SK-N-SH (cell line): ENCODE data around the gene GLIS1. TPM values are rescaled to one million over a fixed set of nuclear protein-coding genes. Genes with fewer than 3 reads are reported as not detected.

ENCODE experiments used
- CTCF ChIA-PET: fragments of 300-600, 350-600 bp; formaldehyde crosslinking; extraction: SDS; loops from one replicate; lab custom pipeline; 2021; lab: Yijun Ruan, JAX
- POLR2A ChIA-PET: fragments of 350-600 bp; sonication (Branson Sonifier 250); formaldehyde crosslinking; extraction: SDS; loops from one replicate; lab custom pipeline; 2020; ENCODE audit warnings: antibody characterized with exemption, inconsistent platforms; lab: Yijun Ruan, JAX
- DNase-seq: peaks from one replicate; pipeline ENCODE4 v3.0.0; 2012
- H2AFZ ChIP-seq: fragments of 200-600 bp; sonication (generic); 2 replicates; pipeline ENCODE4 v1.8.1; 2016; ENCODE audit warnings: antibody characterized with exemption, mild to moderate bottlenecking, low read depth
- H3F3A ChIP-seq: fragments of 200-600 bp; sonication (generic); replicated peaks from 2 replicates; pipeline ENCODE3; 2016; ENCODE audit warnings: antibody characterized with exemption, mild to moderate bottlenecking; ENCODE audit not compliant: insufficient read depth
- H3K27ac ChIP-seq, 2 experiments: fragments of 200-500 bp in 1 of 2; fragments of 200-600 bp in 1 of 2; sonication (Bioruptor generic) in 1 of 2; sonication (generic), shearing (Covaris generic) in 1 of 2; 2 replicates each; pipeline versions ENCODE4 v1.5.1 to v1.6.1; 2014 to 2016; ENCODE audit warnings: low read depth in 2 of 2, inconsistent platforms in 1 of 2, low read length in 1 of 2, mild to moderate bottlenecking in 1 of 2, mixed read lengths in 1 of 2
- H3K27me3 ChIP-seq: fragments of 200-600 bp; sonication (generic), shearing (Covaris generic); 2 replicates; pipeline ENCODE4 v1.6.1; 2016; ENCODE audit warnings: mixed run types; ENCODE audit not compliant: insufficient read depth
- H3K36me3 ChIP-seq, 2 experiments: fragments of 200-500 bp in 1 of 2; fragments of 200-600 bp in 1 of 2; sonication (Bioruptor generic) in 1 of 2; sonication (generic) in 1 of 2; replicated peaks in 1 of 2; 2 replicates each; pipeline versions ENCODE3 to v1.5.1; 2014 to 2016; ENCODE audit warnings: low read length in 1 of 2, mild to moderate bottlenecking in 1 of 2; ENCODE audit not compliant: insufficient read depth in 2 of 2, control insufficient read depth in 1 of 2
- H3K4me1 ChIP-seq, 2 experiments: fragments of 200-500 bp in 1 of 2; fragments of 200-600 bp in 1 of 2; sonication (Bioruptor generic) in 1 of 2; sonication (generic), shearing (Covaris generic) in 1 of 2; 2 replicates each; pipeline versions ENCODE4 v1.5.1 to v1.6.1; 2014 to 2016; ENCODE audit warnings: low read depth in 1 of 2, low read length in 1 of 2, mixed run types in 1 of 2; ENCODE audit not compliant: insufficient read depth in 2 of 2, control insufficient read depth in 1 of 2
- H3K4me2 ChIP-seq: fragments of 200-600 bp; sonication (generic), shearing (Covaris generic); 2 replicates; pipeline ENCODE4 v1.6.1; 2017; ENCODE audit warnings: mixed run types
- H3K4me3 ChIP-seq, 2 experiments: fragments of 200-500 bp in 1 of 2; fragments of 200-600 bp in 1 of 2; sonication (Bioruptor generic) in 1 of 2; sonication (generic), shearing (Covaris generic) in 1 of 2; 2 replicates each; pipeline versions ENCODE4 v1.5.1 to v1.8.1; 2014 to 2016; ENCODE audit warnings: low read depth in 2 of 2, inconsistent platforms in 1 of 2, low read length in 1 of 2, mild to moderate bottlenecking in 1 of 2, mixed read lengths in 1 of 2, moderate library complexity in 1 of 2
- H3K79me2 ChIP-seq: fragments of 200-600 bp; sonication (generic); 2 replicates; pipeline ENCODE4 v1.8.1; 2017; ENCODE audit warnings: mild to moderate bottlenecking; ENCODE audit not compliant: insufficient read depth
- H3K9ac ChIP-seq: fragments of 200-600 bp; sonication (generic); 2 replicates; pipeline ENCODE4 v1.6.1; 2017; ENCODE audit warnings: mixed run types
- H3K9me2 ChIP-seq: fragments of 200-600 bp; sonication (generic); 2 replicates; pipeline ENCODE4 v1.6.1; 2017; ENCODE audit warnings: mixed run types
- H3K9me3 ChIP-seq: fragments of 200-600 bp; sonication (generic); 2 replicates; pipeline ENCODE4 v1.6.1; 2017; ENCODE audit warnings: mixed run types, mild to moderate bottlenecking, moderate library complexity
- H4K20me1 ChIP-seq: fragments of 200-600 bp; sonication (generic); 2 replicates; pipeline ENCODE4 v1.6.1; 2017; ENCODE audit warnings: mild to moderate bottlenecking, mixed run types; ENCODE audit not compliant: insufficient read depth
- CTCF ChIP-seq: fragments of 200-600 bp; sonication (generic); IDR thresholded peaks from 2 replicates; pipeline ENCODE4 v1.6.1; 2017; ENCODE audit warnings: antibody characterized with exemption, mild to moderate bottlenecking, moderate library complexity
- EP300 ChIP-seq, 2 experiments: IDR thresholded peaks; 2 replicates each; pipeline versions ENCODE4 v1.4.0 to v1.6.1; 2012; ENCODE audit warnings: borderline replicate concordance in 1 of 2, low read depth in 1 of 2, low read length in 1 of 2
- EZH2phosphoT487 ChIP-seq: fragments of 200-600 bp; sonication (generic); IDR thresholded peaks from 2 replicates; pipeline ENCODE4 v1.6.1; 2017; ENCODE audit warnings: low read depth, mixed run types, mild to moderate bottlenecking, antibody characterized with exemption, moderate library complexity, borderline replicate concordance
- GABPA ChIP-seq: IDR thresholded peaks from 2 replicates; pipeline ENCODE4 v1.4.0; 2012; ENCODE audit warnings: low read depth, mild to moderate bottlenecking
- JUND ChIP-seq: IDR thresholded peaks from 2 replicates; pipeline ENCODE4 v1.4.0; 2012
- MXI1 ChIP-seq: IDR thresholded peaks from 2 replicates; pipeline ENCODE4 v1.6.1; 2012; ENCODE audit warnings: mild to moderate bottlenecking, low read depth, low read length, improper control_type of control experiment
- NFIC ChIP-seq: IDR thresholded peaks from 2 replicates; pipeline ENCODE4 v1.4.0; 2012; ENCODE audit warnings: borderline replicate concordance
- REST ChIP-seq: IDR thresholded peaks from 2 replicates; pipeline ENCODE4 v1.6.1; 2012; ENCODE audit warnings: mild to moderate bottlenecking, low read depth, low read length, moderate library complexity
- SIN3A ChIP-seq: IDR thresholded peaks from 2 replicates; pipeline ENCODE4 v1.6.1; 2012; ENCODE audit warnings: low read depth, mild to moderate bottlenecking, low read length, moderate library complexity, borderline replicate concordance
- USF2 ChIP-seq: fragments of 150-350 bp; IDR thresholded peaks from 2 replicates; pipeline ENCODE4 v1.6.1; 2017; ENCODE audit warnings: antibody characterized with exemption, low read length, low read depth, borderline replicate concordance
- WGBS: methylation state at CpG from one replicate; pipeline ENCODE4 v1.1.6; 2017; ENCODE audit warnings: low lambda C conversion rate; 5-methylcytosine and 5-hydroxymethylcytosine counted together
- polyA plus RNA-seq, 3 experiments: library from polyadenylated mRNA; depleted of rRNA; stranded (reverse); fragments of >200 nt; gene quantifications; 2 replicates each; pipeline ENCODE4 v1.2.3, GENCODE V29; 2012
- TF ChIP-seq, protein P1 (sequence below): fragments of 150-350 bp; IDR thresholded peaks from 2 replicates; pipeline ENCODE4 v1.6.1; 2016; ENCODE audit warnings: mild to moderate bottlenecking, low read depth, low read length
- TF ChIP-seq, protein P2 (sequence below): IDR thresholded peaks from 2 replicates; pipeline ENCODE4 v1.4.0; 2012; ENCODE audit warnings: low read depth, borderline replicate concordance

Gene GLIS1
- polyA plus RNA-seq, 1 of the 3 experiments (the other 2 are of a cell fraction): 0.13 TPM

GRCh38 chr1:53625766-53626520 lies 113.0 kb downstream of the GLIS1 start:
- 62% methylated on average over 9 of the region's 10 CpGs for WGBS
- Histone ChIP-seq H3K4me1 (peaks cover 0 to 23% of the 10 kb centered on the region in 2 experiments; a peak in 2 of 4 replicates), H2AFZ (no peak overlapping the region), H3K27me3 (no peaks in the 10 kb centered on the region; the same call in 1 of the 2 replicates), H4K20me1 (no peaks in the 10 kb centered on the region), H3K4me2 (no peak overlapping the region), H3F3A (no peaks in the 10 kb centered on the region), H3K79me2 (no peaks in the 10 kb centered on the region), H3K9me2 (no peaks in the 10 kb centered on the region), H3K27ac (no peak overlapping the region), H3K9me3 (no peaks in the 10 kb centered on the region), H3K9ac (no peak overlapping the region), H3K4me3 (no peak overlapping the region), H3K36me3 (no peaks in the 10 kb centered on the region)
- TF ChIP-seq, protein P1, sequence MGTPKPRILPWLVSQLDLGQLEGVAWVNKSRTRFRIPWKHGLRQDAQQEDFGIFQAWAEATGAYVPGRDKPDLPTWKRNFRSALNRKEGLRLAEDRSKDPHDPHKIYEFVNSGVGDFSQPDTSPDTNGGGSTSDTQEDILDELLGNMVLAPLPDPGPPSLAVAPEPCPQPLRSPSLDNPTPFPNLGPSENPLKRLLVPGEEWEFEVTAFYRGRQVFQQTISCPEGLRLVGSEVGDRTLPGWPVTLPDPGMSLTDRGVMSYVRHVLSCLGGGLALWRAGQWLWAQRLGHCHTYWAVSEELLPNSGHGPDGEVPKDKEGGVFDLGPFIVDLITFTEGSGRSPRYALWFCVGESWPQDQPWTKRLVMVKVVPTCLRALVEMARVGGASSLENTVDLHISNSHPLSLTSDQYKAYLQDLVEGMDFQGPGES: no peak
- TF ChIP-seq REST (no peak), GABPA (no peak), CTCF (no peak), EP300 (IDR thresholded peaks at IDR 0.05; ENCODE audit: borderline replicate concordance in 1 of 2, low read depth in 1 of 2, low read length in 1 of 2) (no peak), SIN3A (no peak), EZH2phosphoT487 (no peak), NFIC (no peak), USF2 (no peak), JUND (no peak), MXI1 (no peak)
- TF ChIP-seq, protein P2, sequence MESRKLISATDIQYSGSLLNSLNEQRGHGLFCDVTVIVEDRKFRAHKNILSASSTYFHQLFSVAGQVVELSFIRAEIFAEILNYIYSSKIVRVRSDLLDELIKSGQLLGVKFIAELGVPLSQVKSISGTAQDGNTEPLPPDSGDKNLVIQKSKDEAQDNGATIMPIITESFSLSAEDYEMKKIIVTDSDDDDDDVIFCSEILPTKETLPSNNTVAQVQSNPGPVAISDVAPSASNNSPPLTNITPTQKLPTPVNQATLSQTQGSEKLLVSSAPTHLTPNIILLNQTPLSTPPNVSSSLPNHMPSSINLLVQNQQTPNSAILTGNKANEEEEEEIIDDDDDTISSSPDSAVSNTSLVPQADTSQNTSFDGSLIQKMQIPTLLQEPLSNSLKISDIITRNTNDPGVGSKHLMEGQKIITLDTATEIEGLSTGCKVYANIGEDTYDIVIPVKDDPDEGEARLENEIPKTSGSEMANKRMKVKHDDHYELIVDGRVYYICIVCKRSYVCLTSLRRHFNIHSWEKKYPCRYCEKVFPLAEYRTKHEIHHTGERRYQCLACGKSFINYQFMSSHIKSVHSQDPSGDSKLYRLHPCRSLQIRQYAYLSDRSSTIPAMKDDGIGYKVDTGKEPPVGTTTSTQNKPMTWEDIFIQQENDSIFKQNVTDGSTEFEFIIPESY: no peak
- ChIA-PET CTCF (interaction anchor here (2.0 to 3.5 kb wide), 2 partner anchors 56 to 140 kb away, joined by 11 to 13 read pairs; no protein-coding TSS in a partner anchor), POLR2A (interaction anchor here (1.8 kb wide), 1 partner anchor 53 kb away, joined by 5 read pairs; no protein-coding TSS in a partner anchor)
- no peak for DNase-seq
